ENCODE results near the gene PKN2. TPM values are rescaled to one million over a fixed set of nuclear protein-coding genes. Genes with fewer than 3 reads are reported as not detected.

Gene PKN2
- total and polyA plus RNA-seq, 2 of the 8 experiments (the other 6 are each of a cell fraction or from before 2014, with no cell fraction given), result 7.8 to 32.0 TPM

DNA sequence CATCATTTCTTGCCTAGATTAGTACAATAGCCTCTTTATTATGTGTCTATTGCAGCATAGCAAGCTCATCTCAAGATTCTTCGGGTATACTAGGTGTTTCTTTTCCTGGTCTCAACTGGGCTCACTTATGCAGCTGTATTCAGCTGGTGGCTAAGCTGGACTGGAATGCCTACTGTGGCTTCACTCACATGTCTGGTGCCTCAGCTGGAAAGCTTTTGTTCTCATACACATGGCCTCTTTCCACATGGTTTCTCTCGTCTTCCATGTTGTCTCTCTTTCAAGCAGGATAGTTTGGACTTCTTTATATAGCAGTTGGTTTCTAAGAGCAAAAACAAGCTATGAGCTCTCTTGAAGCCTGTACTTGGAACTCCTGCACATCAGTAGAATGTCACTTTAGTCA is 45.2 kb downstream of the PKN2 start:
- Histone ChIP-seq H2BK20ac (ENCODE audit: low read length) (no peak overlapping the region), H2BK5ac (ENCODE audit: low read depth, low read length) (no peak overlapping the region), H3K23ac (ENCODE audit: insufficient read length) (no peak overlapping the region), H2AFZ (ENCODE audit: low read length) (no peak overlapping the region), H3K4me2 (ENCODE audit: insufficient read depth in 1 of 2, low read depth in 2 of 2, low read length in 2 of 2) (no peak overlapping the region), H3K23me2 (ENCODE audit: low read depth, low read length) (no peaks in the 10 kb centered on the region), H3K27me3 (replicated peaks in 1 of 4; ENCODE audit: control insufficient read depth in 3 of 4, extremely low read depth in 1 of 4, insufficient read depth in 3 of 4, low read length in 3 of 4) (no peaks in the 10 kb centered on the region), H3K56ac (replicated peaks; ENCODE audit: insufficient read length, low read depth, low read length) (no peak overlapping the region), H3K27ac (ENCODE audit: low read depth, low read length) (no peak overlapping the region), H2BK120ac (replicated peaks; ENCODE audit: low read depth, low read length) (no peak overlapping the region), H3K79me2 (ENCODE audit: control insufficient read depth in 1 of 2, insufficient read depth in 2 of 2, low read length in 2 of 2) (peaks cover 0 to 93% of the 10 kb centered on the region in 2 experiments; a peak in 2 of 4 replicates), H3K9me3 (ENCODE audit: insufficient read depth in 2 of 2, low read depth in 1 of 2, low read length in 1 of 2) (no peaks in the 10 kb centered on the region), H3K9ac (replicated peaks in 1 of 4; ENCODE audit: extremely low read depth in 1 of 4, low read depth in 3 of 4, low read length in 3 of 4) (no peak overlapping the region), H4K8ac (ENCODE audit: extremely low read depth, insufficient read depth, low read length) (no peak overlapping the region), H3K18ac (ENCODE audit: extremely low read depth, low read length) (no peak overlapping the region), H3K79me1 (ENCODE audit: low read depth, low read length) (peaks cover 6% of the 10 kb centered on the region; the same call in 1 of the 2 replicates), H3K36me3 (ENCODE audit: control insufficient read depth in 2 of 4, insufficient read depth in 4 of 4, low read length in 3 of 4) (peaks cover 0 to 4% (median 0%) of the 10 kb centered on the region in 4 experiments; a peak in 1 of 8 replicates), H3K4ac (replicated peaks; ENCODE audit: insufficient read length, low read depth, low read length) (no peak overlapping the region), H2BK12ac (ENCODE audit: low read depth, low read length) (no peak overlapping the region), H2BK15ac (ENCODE audit: low read length) (no peak overlapping the region), H4K5ac (ENCODE audit: insufficient read length, low read depth, low read length) (no peak overlapping the region), H3K4me3 (ENCODE audit: extremely low read depth in 1 of 4, insufficient read depth in 2 of 4, low read depth in 3 of 4, low read length in 4 of 4) (no peak overlapping the region), H4K91ac (replicated peaks; ENCODE audit: insufficient read length, low read length) (no peak overlapping the region), H2AK5ac (ENCODE audit: low read depth, low read length) (no peak overlapping the region), H3K4me1 (replicated peaks in 1 of 4; ENCODE audit: control insufficient read depth in 3 of 4, insufficient read depth in 4 of 4, low read length in 3 of 4) (peaks cover 0 to 8% (median 0%) of the 10 kb centered on the region in 4 experiments; a peak in 2 of 7 replicates), H4K20me1 (replicated peaks in 1 of 2; ENCODE audit: control insufficient read depth in 1 of 2, insufficient read depth in 2 of 2, low read length in 2 of 2) (peaks cover 0 to 2% of the 10 kb centered on the region in 2 experiments), H3K14ac (ENCODE audit: insufficient read length) (no peak overlapping the region)
- POLR2A ChIA-PET (ENCODE audit: partially characterized antibody), result no interaction called here
- TF ChIP-seq GABPA (IDR thresholded peaks at IDR 0.05; ENCODE audit: borderline replicate concordance, insufficient read depth, low read length) (no peak), HDAC6 (IDR thresholded peaks at IDR 0.05; ENCODE audit: low read depth, low read length) (no peak), SAP30 (IDR thresholded peaks at IDR 0.05; ENCODE audit: insufficient read depth, insufficient replicate concordance, low read length) (no peak), CHD1 (IDR thresholded peaks at IDR 0.05; ENCODE audit: low read depth, low read length) (no peak), E2F6 (IDR thresholded peaks at IDR 0.05) (0 out of 2 replicates have a peak, but pooled peaks have one; percentile 35), MAX (IDR thresholded peaks at IDR 0.05) (peak; percentile 55; the same call in 1 of the 2 replicates), FOSL1 (IDR thresholded peaks at IDR 0.05; ENCODE audit: insufficient read depth, low read depth, low read length) (no peak)
- CTCF ChIA-PET (ENCODE audit: partially characterized antibody), result interaction anchor here (1.3 kb wide), 1 partner anchor 72 kb away, joined by 3 read pairs; no protein-coding TSS in a partner anchor
- WGBS, 2 experiments (ENCODE audit: extremely low coverage in 1 of 2, insufficient coverage in 1 of 2, insufficient read length in 1 of 2, insufficient replicate concordance in 2 of 2, low coverage in 1 of 2, low lambda C conversion rate in 2 of 2, missing lambda C conversion rate in 1 of 2), result 84% methylated on average over 2 of the region's 2 CpGs; no CpG with 5 or more reads in 1 of the 2 experiments
- DNase-seq (ENCODE audit: low read depth in 1 of 2, low spot score in 2 of 2) (no peak), FAIRE-seq (no peak)

All from H1 (cell line).